Measurements from ENCODE around the gene A2M. TPM values are rescaled to one million over a fixed set of nuclear protein-coding genes. Genes with fewer than 3 reads are reported as not detected.
A peak's percentile ranks its signal among the peaks of the same experiment; 100 is the strongest.
"Not testable (repeated sequence)": the region's sequence is repeated elsewhere in the genome, so short reads cannot be mapped to it uniquely, and the experiment has no call there.

The A2M gene
- 124 TPM for total RNA-seq (ENCODE audit: insufficient read depth, low replicate concordance)

DNA sequence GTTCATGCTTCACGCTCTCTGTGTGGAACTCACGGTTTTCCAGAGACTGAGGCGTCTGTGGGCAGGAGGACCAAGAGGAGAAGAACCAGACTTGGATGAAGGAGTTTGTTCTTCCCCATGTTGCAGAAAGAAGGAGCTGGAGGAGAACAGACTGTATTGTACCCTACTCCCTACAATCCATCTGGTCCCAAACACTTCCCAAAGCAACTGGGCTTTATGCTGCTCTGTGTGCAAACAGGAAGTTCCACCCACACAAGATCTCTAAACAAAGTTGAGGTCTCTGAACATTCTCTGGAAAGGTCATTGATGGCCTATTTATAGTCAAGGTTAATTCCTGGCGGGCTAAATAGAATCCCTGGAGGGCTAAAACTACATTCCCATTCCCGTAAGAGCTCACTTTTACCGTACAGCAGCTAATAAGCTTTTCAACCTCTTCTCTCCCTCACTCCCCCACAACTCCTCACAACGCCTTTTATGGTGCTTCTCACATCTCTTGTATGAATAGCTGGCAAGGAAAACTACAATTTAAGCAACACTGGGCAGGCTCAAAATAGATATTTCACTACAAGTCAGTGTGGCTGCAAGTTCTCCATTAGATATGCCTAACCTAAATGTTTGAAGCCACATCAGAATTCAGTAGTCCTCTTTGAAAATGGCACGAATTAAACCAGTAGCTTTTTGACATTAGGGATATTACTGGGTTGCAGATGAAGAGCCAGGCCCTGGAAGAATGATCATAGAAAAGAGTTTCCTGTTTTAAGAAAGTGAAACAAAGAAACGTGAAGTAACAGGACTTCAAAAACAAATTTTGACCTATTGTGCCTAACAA, at the start of gene A2M:
A2M (minus strand) TSS at position 189 of the 829 bp plus-strand sequence; CDS start at position 119, 70 bp downstream.
- peak; percentile 54 for DNase-seq (ENCODE audit: low spot score)

DNA sequence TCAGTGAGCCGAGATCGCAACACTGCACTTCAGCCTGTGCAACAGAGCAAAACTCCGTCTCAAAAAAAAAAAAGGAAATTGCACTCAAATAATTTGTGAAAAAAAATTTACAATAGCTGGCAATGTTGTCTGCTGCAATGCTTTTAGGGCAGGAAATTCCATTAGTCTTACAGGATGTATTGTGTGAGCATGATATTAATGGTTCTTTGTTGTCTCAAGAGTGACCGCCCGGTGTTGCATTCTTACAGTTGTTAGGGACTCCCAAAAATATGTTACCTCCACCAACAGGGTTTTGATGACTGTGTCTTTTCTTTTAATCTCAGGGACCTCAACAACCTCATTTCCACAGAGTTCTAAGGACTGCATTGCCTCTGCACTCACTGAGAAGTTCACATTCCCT, 47.7 kb upstream of the A2M start:
- no peak for DNase-seq (ENCODE audit: low spot score)

DNA sequence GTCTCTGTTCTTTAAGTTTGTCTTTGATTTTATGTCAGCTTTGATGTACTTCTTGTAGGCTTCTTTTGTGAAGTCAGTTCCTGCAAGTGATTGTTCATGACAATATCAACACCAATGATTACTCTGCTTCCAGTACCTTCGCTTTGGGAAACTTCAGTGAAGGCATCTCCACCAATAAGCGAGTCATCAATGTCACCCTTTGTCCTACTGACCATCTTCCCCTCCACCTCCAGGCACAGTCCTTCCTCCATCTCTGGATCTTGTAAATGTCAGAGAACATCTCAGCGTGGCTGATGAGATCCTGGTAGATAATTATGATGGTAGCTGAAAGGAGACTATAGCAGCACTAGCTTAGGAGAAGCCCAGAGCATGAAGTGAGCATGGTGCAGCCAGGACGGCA, 40.4 kb upstream of the A2M start:
- no peak for DNase-seq (ENCODE audit: low spot score)

DNA sequence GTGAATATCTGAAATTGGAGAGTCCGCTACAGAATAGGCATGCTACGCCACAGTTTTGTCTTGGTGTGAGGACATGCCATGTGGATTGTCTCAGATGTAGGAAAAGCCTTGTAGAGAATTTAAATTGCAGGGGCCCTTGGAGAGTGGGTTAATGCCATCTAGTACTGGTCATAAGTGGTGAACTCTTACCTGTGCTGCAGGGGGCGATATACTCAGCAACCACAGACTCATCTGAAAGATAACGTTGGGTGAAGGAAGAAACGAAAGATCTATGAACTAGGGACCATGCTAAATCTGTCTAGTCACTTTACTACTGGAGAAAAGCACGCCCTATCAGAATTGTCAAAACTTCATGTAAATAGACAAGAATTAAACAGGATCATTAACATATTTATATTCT, 33.7 kb upstream of the A2M start:
- DNase-seq (ENCODE audit: low spot score), result no peak

DNA sequence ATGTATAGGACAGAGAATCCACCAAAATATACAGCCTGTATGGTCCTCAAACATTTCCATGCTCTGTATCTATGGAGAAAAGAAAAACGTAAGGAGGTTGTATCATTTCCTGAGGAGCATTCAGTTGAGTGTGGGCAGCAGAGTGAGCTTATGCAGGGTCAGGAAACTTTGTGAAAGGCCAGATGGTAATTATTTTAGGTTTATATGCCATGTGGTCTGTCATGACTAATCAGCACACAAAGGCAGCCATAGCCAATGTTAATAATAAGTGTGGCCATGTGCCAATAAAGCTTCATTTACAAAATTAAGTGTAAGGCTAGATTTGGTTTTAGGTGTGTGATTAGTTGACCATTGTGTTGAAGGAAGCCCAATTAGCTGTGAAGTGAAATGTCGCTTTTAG, 33.2 kb upstream of the A2M start:
- DNase-seq (ENCODE audit: low spot score), result no peak

DNA sequence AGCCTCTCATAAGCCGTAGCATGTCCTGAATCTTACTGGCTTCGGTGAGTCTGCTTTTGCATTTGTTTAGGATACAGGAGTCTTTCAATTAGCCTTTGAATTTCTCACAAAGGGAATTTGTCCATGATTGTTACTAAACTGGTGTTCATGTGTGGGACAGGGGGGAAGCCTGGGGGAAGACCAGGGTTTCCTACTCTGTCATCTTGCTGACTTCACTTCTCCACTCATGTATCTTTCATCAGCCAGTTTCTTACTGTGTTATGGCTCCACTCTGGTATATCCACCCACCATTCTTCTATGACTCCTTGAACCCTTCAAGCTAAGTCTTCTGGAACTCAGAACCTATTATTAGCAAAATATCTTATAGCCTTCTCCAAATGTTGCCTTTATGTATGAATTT, 31.7 kb upstream of the A2M start:
- DNase-seq (ENCODE audit: low spot score), result no peak

DNA sequence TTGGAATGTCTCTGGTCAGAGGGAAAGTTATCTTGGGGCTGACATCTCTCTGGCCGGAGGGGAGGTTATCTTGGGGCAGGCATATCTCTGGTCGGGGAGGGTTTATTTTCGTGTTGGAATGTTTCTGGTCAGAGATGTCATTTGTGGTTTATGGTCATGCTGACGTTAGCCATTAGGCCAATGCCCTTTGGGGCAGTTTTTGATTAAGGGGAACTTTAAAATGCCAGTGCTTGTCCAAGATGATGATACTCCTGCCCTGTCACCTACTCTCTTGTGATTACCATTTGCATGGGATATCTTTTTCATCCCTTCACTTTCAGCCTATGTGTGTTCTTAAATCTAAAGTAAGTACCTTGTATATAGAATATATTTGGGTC, 29.0 kb upstream of the A2M start:
- no peak for DNase-seq (ENCODE audit: low spot score)

DNA sequence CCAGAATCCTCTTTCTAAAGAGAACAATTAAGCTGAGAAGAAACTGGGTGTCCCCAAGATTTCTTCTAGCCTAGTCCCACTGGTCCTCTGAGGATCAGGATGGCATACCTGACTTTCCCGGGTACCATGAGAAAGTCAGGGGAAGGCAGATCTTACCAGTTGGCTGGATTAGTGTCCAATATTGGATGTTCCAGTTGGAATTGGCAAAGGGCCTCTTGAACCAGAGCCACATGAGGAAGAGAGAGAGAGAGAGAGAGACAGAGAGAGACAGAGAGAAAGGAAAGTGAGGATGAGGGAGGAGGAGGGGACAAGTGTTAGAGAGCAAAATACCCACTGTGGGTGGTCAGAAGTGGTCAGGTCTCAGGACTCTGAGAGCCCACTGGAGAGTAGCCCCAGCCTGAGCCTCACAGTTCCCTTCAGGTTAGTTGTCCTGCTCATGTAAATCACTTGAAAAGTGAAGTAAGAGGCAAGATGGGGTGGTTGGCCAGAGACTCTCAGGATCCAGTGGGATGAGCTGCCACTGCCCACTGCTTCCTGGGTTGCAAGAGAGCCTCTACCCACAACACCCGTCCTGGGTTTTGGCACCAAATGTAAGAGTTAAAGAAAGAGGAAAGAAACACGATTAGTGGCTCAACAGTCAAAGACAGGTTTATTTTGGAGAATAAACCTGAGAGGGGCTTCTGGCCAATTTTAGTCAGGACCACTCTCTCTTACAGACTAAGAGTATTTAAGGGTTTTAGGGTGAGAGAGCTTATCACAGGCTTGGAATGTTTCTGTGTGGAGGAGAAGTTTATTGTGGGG, 28.4 kb upstream of the A2M start:
- no peak for DNase-seq (ENCODE audit: low spot score)

DNA sequence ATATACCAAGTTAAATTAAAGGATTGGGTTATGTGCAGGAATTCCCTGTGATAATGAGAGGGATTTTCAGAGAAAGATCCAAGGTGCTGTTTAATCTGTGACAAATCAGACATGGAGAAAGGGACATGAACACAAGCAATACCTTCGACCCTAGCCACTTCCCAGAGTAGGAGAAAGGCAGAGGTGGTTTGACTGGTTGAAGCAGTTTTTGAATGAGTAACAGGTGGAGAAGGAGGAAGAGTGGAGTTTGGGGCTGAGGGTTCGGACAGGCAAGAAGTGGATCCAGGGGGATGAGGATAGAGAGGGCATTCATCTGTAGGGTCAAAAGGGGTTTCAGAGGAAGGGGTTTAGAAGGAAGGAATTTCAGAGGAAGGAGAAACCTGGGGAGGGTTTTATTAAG, 27.4 kb upstream of the A2M start:
- DNase-seq (ENCODE audit: low spot score), result no peak

DNA sequence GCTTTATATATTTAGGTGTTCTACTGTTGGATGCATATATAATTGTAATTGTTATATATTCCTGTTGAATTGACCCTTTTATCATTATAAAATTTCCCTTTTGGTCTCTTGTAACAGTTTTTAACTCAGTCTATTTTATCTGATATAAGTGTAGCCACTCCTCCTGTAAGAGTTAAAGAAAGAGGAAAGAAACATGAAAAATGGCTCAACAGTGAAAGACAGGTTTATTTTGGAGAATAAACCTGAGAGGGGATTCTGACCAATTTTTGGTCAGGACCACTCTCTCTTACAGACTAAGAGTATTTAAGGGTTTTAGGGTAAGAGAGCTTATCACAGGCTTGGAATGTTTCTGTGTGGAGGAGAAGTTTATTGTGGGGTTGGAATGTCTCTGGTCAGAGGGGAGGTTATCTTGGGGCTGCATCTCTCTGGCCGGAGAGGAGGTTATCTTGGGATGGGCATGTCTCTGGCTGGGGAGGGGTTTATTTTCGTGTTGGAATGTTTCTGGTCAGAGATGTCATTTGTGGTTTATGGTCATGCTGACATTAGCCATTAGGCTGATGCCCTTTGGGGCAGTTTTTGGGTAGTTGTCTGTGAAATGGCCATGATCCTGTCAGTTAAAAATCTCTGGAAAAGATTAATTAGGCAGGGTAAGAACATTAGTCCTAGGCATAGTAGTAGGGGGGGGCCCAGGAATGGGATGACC, 24.0 kb upstream of the A2M start:
- DNase-seq (ENCODE audit: low spot score), result not testable (repeated sequence)

DNA sequence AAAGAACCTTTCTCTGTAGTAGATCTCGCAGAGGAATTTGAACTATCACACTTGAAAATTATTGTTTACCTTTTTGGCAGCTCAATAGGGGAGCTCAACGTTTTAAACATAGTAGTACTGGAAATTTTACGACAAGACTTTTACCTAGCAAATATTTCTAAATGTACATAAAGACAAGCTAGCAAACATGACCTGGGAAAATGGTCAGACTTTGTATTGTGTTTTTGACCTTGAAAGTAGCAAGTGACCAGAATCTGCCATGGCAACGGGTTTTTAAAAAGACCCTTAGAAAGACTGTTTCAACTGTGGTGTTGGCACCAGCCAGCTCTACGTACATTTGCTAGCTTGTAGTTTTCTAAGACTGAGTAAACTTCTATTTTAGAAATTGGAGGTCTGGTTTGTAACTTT, 20.2 kb upstream of the A2M start:
- no peak for DNase-seq (ENCODE audit: low spot score)

DNA sequence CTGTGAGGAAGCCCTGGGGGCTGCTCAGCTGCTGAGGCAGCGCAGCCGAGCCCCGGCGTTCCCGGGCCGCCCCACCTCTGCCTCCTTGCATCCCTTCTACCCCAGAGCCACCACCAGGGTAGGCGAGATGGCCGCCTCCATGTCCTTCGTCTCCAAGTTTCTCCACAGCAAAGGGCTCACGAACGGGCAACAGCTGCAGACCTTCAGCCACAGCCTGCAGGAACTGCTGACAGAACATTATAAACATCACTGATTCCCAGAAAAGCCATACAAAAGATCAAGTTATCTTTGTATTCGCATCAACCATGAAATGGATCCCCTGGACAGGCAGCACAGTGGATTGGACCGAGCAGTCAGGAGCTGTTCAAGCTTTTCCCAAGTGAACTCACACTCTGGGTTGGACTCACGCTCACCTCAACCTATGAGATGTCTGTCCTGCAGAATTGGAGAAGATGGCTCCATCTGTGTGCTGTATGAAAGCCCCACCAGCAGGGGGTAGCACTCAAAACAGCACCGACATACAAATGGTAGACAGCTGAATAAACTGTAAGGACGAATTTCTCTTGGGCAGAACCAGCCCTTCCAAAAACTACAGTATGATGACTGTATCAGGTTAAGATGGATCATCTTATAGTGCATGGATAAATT, 19.4 kb upstream of the A2M start:
- DNase-seq (ENCODE audit: low spot score), result no peak

DNA sequence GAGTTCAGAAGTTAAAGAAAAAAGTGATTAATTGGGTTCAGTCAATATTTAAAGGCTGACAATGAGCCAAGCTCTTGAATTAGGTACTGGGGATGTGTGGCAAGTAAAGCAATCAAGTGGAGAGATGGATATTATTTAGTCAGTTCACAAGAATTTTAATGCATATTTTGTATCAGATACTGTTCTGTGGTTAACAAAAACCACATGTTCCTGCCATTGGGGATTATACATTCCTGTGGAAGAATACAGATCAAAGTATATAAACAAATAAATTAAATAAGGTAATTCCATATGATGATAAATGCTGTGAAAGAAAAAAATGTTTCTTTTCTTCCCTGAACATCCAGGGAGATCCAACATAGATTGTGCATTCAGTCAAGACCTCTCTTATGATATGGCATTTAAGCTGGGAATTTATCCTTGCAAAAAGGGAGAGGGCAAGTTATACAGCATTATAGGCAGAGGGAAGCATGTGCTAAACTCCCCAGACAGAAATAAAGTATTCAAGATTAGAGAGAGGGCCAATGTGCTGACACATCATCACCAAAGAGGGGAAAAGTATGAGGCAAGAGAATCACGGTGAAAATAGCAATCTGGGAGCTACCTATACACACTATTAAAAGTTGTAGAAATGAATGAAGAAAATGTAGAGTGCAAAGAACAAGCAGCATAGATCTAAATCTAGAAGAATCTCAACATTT, 17.6 kb upstream of the A2M start:
- DNase-seq (ENCODE audit: low spot score), result peak; percentile 11

DNA sequence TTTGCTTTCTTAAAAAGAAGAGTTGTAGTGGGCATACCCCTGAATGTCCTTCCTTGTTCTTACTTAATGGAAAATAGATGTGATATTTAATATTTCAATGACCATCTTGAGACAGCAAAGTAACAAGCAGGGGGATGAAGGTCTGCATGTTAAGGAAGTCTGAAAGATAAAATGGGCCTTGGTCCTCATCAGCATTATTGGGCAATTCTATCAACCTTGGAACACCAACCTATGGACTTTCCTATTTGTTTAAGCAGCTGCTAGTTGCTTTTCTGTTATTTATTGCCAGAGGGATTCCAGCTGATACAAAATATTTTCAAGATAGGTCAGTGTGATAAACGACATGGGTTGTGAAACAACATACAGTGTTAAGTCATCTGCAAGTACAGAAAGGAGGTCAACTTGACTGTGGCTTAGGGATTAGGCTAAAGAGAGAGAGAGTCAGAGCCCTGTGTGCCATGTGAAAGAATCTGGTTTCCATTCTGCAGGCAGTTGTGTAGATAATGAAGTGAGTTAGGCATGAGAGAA, 16.4 kb upstream of the A2M start:
- DNase-seq (ENCODE audit: low spot score), result no peak

DNA sequence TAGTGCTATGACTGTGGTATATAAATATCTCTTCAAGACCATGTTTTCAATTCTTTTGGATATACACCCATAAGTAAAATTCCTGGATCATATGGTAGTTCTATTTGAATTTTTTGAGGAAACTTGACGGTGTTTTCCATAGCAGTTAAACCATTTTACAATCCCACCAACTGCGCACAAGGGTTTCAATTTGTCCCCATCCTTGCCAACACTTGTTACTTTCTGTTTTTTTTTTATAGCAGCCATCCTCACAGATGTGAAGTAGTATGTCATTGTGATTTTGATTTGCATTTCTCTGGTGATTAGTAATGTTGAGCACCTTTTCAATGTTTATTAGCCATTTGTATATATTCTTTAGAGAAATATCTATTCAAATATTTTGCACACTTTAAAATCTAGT, 14.5 kb upstream of the A2M start:
- DNase-seq (ENCODE audit: low spot score), result no peak

DNA sequence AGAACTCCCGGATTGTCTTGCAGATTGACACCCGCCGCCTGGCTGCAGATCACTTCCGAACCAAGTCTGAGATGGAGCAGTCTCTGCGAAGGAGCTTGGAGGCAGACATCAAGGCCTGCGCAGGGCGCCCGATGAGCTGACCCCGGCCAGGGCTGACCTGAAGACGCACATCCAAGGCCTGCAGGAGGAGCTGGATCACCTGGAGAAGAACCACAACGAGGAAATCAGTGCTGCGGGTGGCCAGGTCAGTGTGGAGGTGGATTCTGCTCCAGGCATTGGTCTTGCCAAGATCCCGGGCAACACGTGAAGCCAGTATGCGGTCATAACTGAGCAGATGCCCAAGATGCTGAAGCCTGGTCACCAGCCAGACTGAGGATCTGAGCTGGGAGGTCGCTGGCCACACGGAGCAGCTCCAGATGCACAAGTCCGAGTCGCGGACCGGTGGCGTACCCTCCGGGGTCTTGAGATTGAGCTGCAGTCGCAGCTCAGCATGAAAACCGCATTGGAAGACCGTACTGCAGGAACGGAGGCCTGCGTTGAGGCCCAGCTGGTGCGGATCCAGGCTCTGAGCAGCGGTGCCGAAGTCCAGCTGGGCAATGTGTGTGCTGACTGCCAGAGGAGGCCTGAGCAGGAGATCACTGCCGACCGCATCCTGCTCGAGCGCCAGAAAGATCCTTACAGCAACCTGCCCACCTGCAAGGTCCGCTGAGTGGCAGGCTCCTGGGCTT, 12.4 kb upstream of the A2M start:
- no peak for DNase-seq (ENCODE audit: low spot score)

DNA sequence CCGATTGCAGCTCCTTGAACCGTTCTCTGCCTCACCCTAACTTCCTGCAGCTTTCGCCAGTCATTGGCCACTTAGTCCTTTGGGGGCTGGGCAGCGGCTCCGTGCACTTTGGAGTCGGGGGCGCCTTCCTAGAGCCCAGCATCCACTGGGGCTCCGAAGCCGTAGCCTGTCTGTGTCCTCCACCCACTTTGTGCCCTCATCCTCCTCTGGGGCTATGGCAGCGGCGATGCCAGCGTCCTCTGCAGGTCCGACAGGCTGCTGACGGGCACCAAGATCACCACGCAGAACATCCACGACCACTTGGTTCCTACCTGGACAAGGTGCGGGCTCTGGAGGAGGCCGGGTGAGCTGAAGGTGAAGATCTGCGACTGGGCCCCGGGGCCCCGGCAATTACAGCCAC, 11.8 kb upstream of the A2M start:
- no peak for DNase-seq (ENCODE audit: low spot score)

DNA sequence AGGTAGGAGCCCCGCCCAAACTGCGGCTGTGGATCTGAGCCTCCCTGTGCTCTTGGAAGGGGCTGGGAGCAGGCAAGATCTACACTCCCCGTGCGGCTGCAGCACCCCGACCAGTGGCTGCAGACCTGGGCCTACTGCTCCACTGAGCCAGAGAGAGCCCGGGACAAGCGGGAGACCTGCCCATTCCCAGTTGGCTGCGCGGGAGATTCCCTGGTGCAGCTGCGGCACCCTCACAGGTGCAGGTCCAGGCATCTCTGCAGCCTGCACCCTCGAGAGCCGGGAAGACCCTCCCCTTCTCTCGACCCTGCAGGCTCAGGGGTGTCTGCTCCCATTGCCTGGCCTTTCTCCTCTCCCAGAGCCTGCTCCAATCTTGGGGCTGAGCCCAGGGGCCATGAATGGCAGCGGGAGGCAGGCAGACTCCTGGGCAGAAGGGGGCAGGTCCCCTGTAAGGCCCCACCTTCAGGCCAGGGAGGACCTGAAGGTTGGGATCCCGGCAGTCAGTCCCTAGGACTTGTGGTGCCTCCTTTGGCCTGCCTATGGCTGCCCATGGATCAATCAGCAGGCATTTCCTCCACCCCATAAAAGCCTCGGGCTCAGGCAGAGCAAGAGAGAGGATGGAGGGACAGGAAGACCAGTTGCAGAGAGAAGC, 8.8 kb upstream of the A2M start:
- DNase-seq (ENCODE audit: low spot score), result no peak

DNA sequence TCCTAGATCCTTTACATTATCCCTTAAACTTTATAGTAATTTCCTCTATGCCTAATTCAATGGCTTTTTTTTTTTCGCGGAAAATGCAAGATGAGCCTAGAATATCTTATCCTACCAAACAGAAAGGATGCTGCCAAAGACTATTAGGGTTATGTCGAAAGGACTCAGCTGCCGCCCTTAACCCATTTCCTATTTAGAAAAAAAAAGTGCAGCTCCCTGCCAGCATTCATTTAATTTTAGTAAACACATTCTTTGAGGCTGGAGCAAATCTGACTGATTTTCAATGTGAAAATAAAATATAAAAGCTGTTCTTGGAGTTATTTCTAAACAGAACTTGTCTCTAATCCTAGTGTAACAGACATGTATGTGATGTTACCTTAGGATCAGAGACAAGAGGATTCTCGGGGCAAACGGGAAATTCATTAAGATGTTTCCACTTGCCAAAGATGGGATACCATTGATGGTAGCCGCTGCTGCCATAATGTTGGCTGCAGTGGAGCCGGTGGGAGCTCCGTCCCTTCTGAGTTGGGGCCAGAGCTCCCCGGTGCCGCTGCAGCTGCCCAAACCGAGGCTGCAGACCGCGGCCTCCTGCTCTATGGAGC, 8.2 kb upstream of the A2M start:
- no peak for DNase-seq (ENCODE audit: low spot score)
